ENCODE data around the gene SPO11.

DNA sequence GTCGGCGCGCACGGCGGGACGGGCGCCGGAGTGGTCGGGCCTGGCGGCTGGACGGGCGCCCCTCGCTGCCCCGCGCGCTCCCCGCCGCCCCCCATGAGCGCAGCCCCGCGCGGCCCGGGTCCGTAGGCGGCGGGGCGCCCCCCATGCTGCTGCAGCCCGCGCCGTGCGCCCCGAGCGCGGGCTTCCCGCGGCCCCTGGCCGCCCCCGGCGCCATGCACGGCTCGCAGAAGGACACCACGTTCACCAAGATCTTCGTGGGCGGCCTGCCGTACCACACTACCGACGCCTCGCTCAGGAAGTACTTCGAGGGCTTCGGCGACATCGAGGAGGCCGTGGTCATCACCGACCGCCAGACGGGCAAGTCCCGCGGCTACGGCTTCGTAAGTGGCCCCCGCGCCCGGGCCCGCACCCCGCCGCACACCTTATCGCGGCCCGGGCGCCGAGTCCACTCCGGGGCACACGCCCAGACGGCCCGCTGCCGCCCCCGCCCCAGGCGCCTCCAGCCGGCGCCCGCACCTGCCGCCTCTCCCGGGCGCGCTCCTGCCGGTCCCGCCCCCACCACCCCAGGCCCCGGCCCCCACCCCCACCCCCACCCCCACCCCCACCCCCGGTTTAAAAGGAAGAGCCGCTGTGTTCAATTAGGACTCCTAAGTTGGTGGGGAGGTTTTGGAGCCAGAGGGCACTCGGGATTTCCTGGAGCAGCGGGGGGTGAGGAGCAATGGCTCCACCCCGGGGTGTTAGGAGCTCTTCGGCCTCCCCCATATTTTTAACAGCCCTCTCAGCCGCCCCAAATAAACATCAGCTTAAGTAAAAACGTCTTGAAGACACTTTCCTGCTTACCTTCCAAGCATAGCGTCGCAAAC lies 62.1 kb downstream of the SPO11 start:
- no peak for TF ChIP-seq BHLHE40 (IDR thresholded peaks at IDR 0.05; ENCODE audit: borderline replicate concordance)
- no peak for TF ChIP-seq ELF4 (IDR thresholded peaks at IDR 0.05)
- no peak for TF ChIP-seq SUZ12 (IDR thresholded peaks at IDR 0.05)
- TF ChIP-seq ARNT (IDR thresholded peaks at IDR 0.05), result no peak
- no peak for TF ChIP-seq SP1 (IDR thresholded peaks at IDR 0.05)
- no peak for TF ChIP-seq CTBP1 (IDR thresholded peaks at IDR 0.05; ENCODE audit: borderline replicate concordance)
- TF ChIP-seq FOXA1 (IDR thresholded peaks at IDR 0.05), result no peak

Measured in HEK293T (cell line).